Stimulated activated CD8-positive, alpha-beta memory T cell treated with anti-CD3 and anti-CD28 coated beads, Interleukin-4, amount 100 ng/mL, for 24 hours (primary cell): ENCODE data around the gene LIPA.
A peak's percentile ranks its signal among the peaks of the same experiment; 100 is the strongest.
"Not testable (repeated sequence)": the region's sequence is repeated elsewhere in the genome, so short reads cannot be mapped to it uniquely, and the experiment has no call there.

ENCODE experiments used
- DNase-seq: peaks from one replicate; pipeline ENCODE4 v3.0.0-alpha.2; 2020; ENCODE audit warnings: low read depth

Gene LIPA

GRCh38 chr10:89251409-89252224 is at the start of gene LIPA:
TSS of gene LIPA (minus strand) at chr10:89251775. CDS start at chr10:89247648, 4,127 bp downstream.
- DNase-seq, result peak; percentile 92

- DNase-seq, result no peak
Observed at GRCh38 chr10:89301232-89301631, 49.7 kb upstream of the LIPA start.

- DNase-seq, result no peak
Observed at GRCh38 chr10:89299031-89299430, 47.5 kb upstream of the LIPA start.

- DNase-seq, result no peak
Observed at GRCh38 chr10:89297791-89298190, 46.2 kb upstream of the LIPA start.

- no peak for DNase-seq
Observed at GRCh38 chr10:89297356-89297755, 45.8 kb upstream of the LIPA start.

GRCh38 chr10:89296220-89296648 is 44.7 kb upstream of the LIPA start:
- DNase-seq, result no peak

GRCh38 chr10:89295597-89295996 is 44.0 kb upstream of the LIPA start:
- no peak for DNase-seq

- no peak for DNase-seq
Observed at GRCh38 chr10:89294721-89295239, 43.2 kb upstream of the LIPA start.

GRCh38 chr10:89285303-89285702 is 33.7 kb upstream of the LIPA start:
- DNase-seq, result not testable (repeated sequence)

GRCh38 chr10:89284711-89285110 is 33.1 kb upstream of the LIPA start:
- not testable (repeated sequence) for DNase-seq

GRCh38 chr10:89283936-89284475 is 32.4 kb upstream of the LIPA start:
- DNase-seq, result no peak

- DNase-seq, result no peak
Observed at GRCh38 chr10:89283025-89283935, 31.7 kb upstream of the LIPA start.

- no peak for DNase-seq
Observed at GRCh38 chr10:89281606-89282395, 30.2 kb upstream of the LIPA start.

- no peak for DNase-seq
Observed at GRCh38 chr10:89280508-89280907, 28.9 kb upstream of the LIPA start.

- no peak for DNase-seq
Observed at GRCh38 chr10:89279421-89279869, 27.9 kb upstream of the LIPA start.

- DNase-seq, result no peak
Observed at GRCh38 chr10:89278900-89279392, 27.4 kb upstream of the LIPA start.

GRCh38 chr10:89278034-89278535 is 26.5 kb upstream of the LIPA start:
- DNase-seq, result no peak

- no peak for DNase-seq
Observed at GRCh38 chr10:89275383-89275782, 23.8 kb upstream of the LIPA start.

- no peak for DNase-seq
Observed at GRCh38 chr10:89274928-89275327, 23.4 kb upstream of the LIPA start.

- no peak for DNase-seq
Observed at GRCh38 chr10:89273680-89274079, 22.1 kb upstream of the LIPA start.

- no peak for DNase-seq
Observed at GRCh38 chr10:89271532-89271931, 20.0 kb upstream of the LIPA start.
